Astrocyte (in vitro differentiated cells and primary cell): ENCODE results near the gene C18orf32. TPM values are rescaled to one million over a fixed set of nuclear protein-coding genes. Genes with fewer than 3 reads are reported as not detected.
"Not testable (repeated sequence)": the region's sequence is repeated elsewhere in the genome, so short reads cannot be mapped to it uniquely, and the experiment has no call there.

Experiments used
- DNase-seq: peaks from one replicate; pipeline ENCODE4 v3.0.0-alpha.2; 2010; ENCODE audit warnings: low read depth
- FAIRE-seq: peaks from 2 replicates; lab custom pipeline; 2011; peaks lifted over from hg19 to GRCh38; lab: Jason Lieb, UNC
- H2AFZ ChIP-seq: 2 replicates; pipeline ENCODE4 v1.6.0; 2012; ENCODE audit warnings: low read depth, low read length, inconsistent platforms
- H3K27ac ChIP-seq: 2 replicates; pipeline ENCODE4 v1.5.1; 2011; ENCODE audit warnings: low read depth, low read length, inconsistent platforms
- H3K27me3 ChIP-seq: 2 replicates; pipeline ENCODE4 v1.6.0; 2011; ENCODE audit warnings: low read length, inconsistent platforms; ENCODE audit not compliant: insufficient read depth
- H3K36me3 ChIP-seq: 2 replicates; pipeline ENCODE4 v1.5.1; 2011; ENCODE audit warnings: low read length, inconsistent platforms; ENCODE audit not compliant: insufficient read depth
- H3K4me1 ChIP-seq: 2 replicates; pipeline ENCODE4 v1.5.1; 2011; ENCODE audit warnings: low read length, inconsistent platforms; ENCODE audit not compliant: insufficient read depth
- H3K4me2 ChIP-seq: 2 replicates; pipeline ENCODE4 v1.6.0; 2012; ENCODE audit warnings: low read length, inconsistent platforms
- H3K4me3 ChIP-seq: 2 replicates; pipeline ENCODE4 v1.5.1; 2011; ENCODE audit warnings: low read depth, mild to moderate bottlenecking, low read length, inconsistent platforms; ENCODE audit not compliant: insufficient read depth
- H3K79me2 ChIP-seq: 2 replicates; pipeline ENCODE4 v1.6.0; 2012; ENCODE audit warnings: mild to moderate bottlenecking, low read length, inconsistent platforms; ENCODE audit not compliant: insufficient read depth
- H3K9ac ChIP-seq: 2 replicates; pipeline ENCODE4 v1.6.0; 2012; ENCODE audit warnings: mild to moderate bottlenecking, low read length, inconsistent platforms
- H3K9me3 ChIP-seq: 2 replicates; pipeline ENCODE4 v1.5.1; 2012; ENCODE audit warnings: low read depth, mild to moderate bottlenecking, low read length, inconsistent platforms; ENCODE audit not compliant: insufficient read depth
- H4K20me1 ChIP-seq: 2 replicates; pipeline ENCODE4 v1.6.0; 2012; ENCODE audit warnings: low read length, inconsistent platforms; ENCODE audit not compliant: insufficient read depth
- H3K27ac Mint-ChIP-seq: one replicate; pipeline ENCODE4 v1.8.0; 2021; ENCODE audit warnings: mild to moderate bottlenecking, mixed read lengths; ENCODE audit not compliant: unreplicated experiment
- H3K27me3 Mint-ChIP-seq: one replicate; pipeline ENCODE4 v1.8.0; 2021; ENCODE audit warnings: low read depth, mixed read lengths; ENCODE audit not compliant: unreplicated experiment
- H3K36me3 Mint-ChIP-seq: one replicate; pipeline ENCODE4 v1.8.0; 2021; ENCODE audit warnings: low read depth, mixed read lengths; ENCODE audit not compliant: unreplicated experiment
- H3K4me1 Mint-ChIP-seq: one replicate; pipeline ENCODE4 v1.8.0; 2021; ENCODE audit warnings: low read depth, mixed read lengths; ENCODE audit not compliant: unreplicated experiment
- H3K4me3 Mint-ChIP-seq: one replicate; pipeline ENCODE4 v1.8.0; 2021; ENCODE audit warnings: mild to moderate bottlenecking, moderate library complexity, mixed read lengths; ENCODE audit not compliant: unreplicated experiment
- H3K9me3 Mint-ChIP-seq: one replicate; pipeline ENCODE4 v1.8.0; 2021; ENCODE audit warnings: mild to moderate bottlenecking, mixed read lengths; ENCODE audit not compliant: unreplicated experiment
- CTCF ChIP-seq: IDR thresholded peaks from 2 replicates; pipeline ENCODE4 v1.5.1; 2011; ENCODE audit warnings: low read depth, mild to moderate bottlenecking, inconsistent platforms, low read length, moderate library complexity; ENCODE audit not compliant: insufficient read depth
- EZH2 ChIP-seq: IDR thresholded peaks from 2 replicates; pipeline ENCODE4 v1.6.1; 2012; ENCODE audit warnings: mild to moderate bottlenecking, low read length, inconsistent platforms; ENCODE audit not compliant: insufficient read depth
- total RNA-seq: library from RNA; stranded (reverse); gene quantifications from 2 replicates; pipeline ENCODE4 v1.2.1, GENCODE V29; 2021

C18orf32 gene
- total RNA-seq, 1 donor from 2014 or later: 40.3 TPM

DNA sequence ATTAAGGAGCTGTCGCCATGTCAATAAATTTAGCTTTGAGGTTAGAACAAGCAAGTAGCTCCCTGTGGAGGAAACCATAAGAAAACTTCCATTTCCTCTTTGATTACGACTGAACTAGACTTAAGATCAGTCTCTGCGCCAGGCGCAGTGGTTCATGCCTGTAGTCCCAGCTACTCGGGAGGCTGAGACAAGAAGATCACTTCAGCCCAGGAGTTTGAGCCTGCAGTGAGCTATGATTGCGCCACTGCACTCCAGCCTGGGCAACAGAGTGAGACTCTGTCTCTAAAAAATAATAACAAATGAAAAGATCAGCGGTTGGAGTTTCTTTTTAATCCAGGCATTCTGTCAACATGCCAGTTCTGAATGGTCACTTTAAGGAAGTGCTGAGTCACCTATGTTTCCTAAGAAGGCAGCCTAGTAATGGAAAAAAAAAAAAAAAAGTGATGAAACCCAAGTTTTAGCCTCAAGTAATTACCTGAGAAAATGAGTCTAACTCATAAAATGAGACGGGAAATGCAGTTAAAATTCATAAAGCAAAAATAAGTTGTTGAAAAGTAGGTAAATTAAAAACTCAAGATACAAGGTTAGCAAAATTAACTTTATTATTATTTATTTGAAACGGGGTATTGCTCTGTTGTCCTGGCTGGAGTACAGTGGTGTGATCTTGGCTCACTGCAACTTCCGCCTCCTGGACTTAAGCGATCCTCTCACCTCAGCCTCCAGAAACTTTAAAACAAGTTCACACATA, 10.2 kb downstream of the C18orf32 start:
- Mint-ChIP-seq H3K4me3 (no peak overlapping the region), H3K36me3 (peaks cover 3% of the 10 kb centered on the region), H3K4me1 (peaks cover 3% of the 10 kb centered on the region), H3K9me3 (no peaks in the 10 kb centered on the region), H3K27me3 (no peaks in the 10 kb centered on the region), H3K27ac (peak overlapping the region; percentile 88)
- H3K36me3 ChIP-seq: peaks cover 14% of the 10 kb centered on the region
- H3K4me2 ChIP-seq: peak overlapping the region; percentile 43
- DNase-seq: peak; percentile 68
- H3K27ac ChIP-seq: peak overlapping the region; percentile 25
- H4K20me1 ChIP-seq: peaks cover 3% of the 10 kb centered on the region
- no peak for FAIRE-seq
- no peak for TF ChIP-seq EZH2
- no peak for TF ChIP-seq CTCF
- no peaks in the 10 kb centered on the region for H3K79me2 ChIP-seq
- no peaks in the 10 kb centered on the region for H3K27me3 ChIP-seq
- no peaks in the 10 kb centered on the region for H3K9me3 ChIP-seq
- H3K4me1 ChIP-seq: peaks cover 11% of the 10 kb centered on the region
- H3K9ac ChIP-seq: no peak overlapping the region
- H2AFZ ChIP-seq: no peak overlapping the region
- H3K4me3 ChIP-seq: no peak overlapping the region

DNA sequence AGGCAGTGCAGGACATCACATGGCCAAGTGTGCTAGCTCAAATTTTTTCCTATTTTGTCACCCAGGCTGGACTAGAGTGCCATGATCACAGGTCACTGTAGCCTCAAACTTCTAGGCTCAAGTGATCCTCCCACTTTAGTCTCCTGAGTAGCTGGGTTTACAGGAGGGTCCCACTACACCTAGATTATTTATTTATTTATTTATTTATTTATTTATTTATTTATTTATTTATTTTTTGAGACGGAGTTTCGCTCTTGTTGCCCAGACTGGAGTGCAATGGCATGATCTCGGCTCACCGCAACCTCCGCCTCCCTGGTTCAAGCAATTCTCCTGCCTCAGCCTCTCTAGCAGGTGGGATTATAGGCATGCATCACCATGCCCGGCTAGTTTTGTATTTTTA, 12.1 kb downstream of the C18orf32 start:
- H2AFZ ChIP-seq, H3K27ac ChIP-seq, DNase-seq, H3K9me3 ChIP-seq, H3K4me1 Mint-ChIP-seq, H3K27me3 Mint-ChIP-seq, H3K4me3 ChIP-seq, H3K9ac ChIP-seq, H3K27ac Mint-ChIP-seq, H3K27me3 ChIP-seq, H4K20me1 ChIP-seq, H3K36me3 Mint-ChIP-seq, H3K4me2 ChIP-seq, FAIRE-seq, H3K9me3 Mint-ChIP-seq, H3K4me3 Mint-ChIP-seq, H3K79me2 ChIP-seq, H3K36me3 ChIP-seq: not testable (repeated sequence)
- H3K4me1 ChIP-seq: peaks cover 11% of the 10 kb centered on the region

GRCh38 chr18:49473721-49474120, 13.3 kb downstream of the C18orf32 start:
- no peak for FAIRE-seq
- Histone ChIP-seq H3K27ac (no peak overlapping the region), H3K36me3 (no peaks in the 10 kb centered on the region), H3K79me2 (no peaks in the 10 kb centered on the region), H4K20me1 (no peaks in the 10 kb centered on the region), H3K9me3 (no peaks in the 10 kb centered on the region), H3K4me2 (no peak overlapping the region), H3K4me1 (peaks cover 11% of the 10 kb centered on the region), H3K9ac (no peak overlapping the region), H3K4me3 (no peak overlapping the region), H3K27me3 (no peaks in the 10 kb centered on the region), H2AFZ (no peak overlapping the region)
- peaks cover 3% of the 10 kb centered on the region for H3K9me3 Mint-ChIP-seq
- H3K27ac Mint-ChIP-seq: no peak overlapping the region
- no peak for DNase-seq
- H3K36me3 Mint-ChIP-seq: no peaks in the 10 kb centered on the region
- TF ChIP-seq CTCF (no peak), EZH2 (no peak)
- H3K4me3 Mint-ChIP-seq: no peak overlapping the region
- H3K27me3 Mint-ChIP-seq: no peaks in the 10 kb centered on the region
- peaks cover 3% of the 10 kb centered on the region for H3K4me1 Mint-ChIP-seq
